Loucy (cell line): ENCODE data around the gene CNDP1.
A peak's percentile ranks its signal among the peaks of the same experiment; 100 is the strongest.

Source experiments
- H2AFZ ChIP-seq: fragments of 200-600 bp; sonication (generic); 2 replicates; pipeline ENCODE4 v1.6.0; 2016; ENCODE audit warnings: antibody characterized with exemption, mild to moderate bottlenecking, low read length, moderate library complexity
- H3F3A ChIP-seq: fragments of 200-600 bp; 2 replicates; pipeline ENCODE4 v1.6.0; 2016; ENCODE audit warnings: antibody characterized with exemption, low read depth, mild to moderate bottlenecking
- H3K27me3 ChIP-seq: fragments of 200-600 bp; sonication (generic); 2 replicates; pipeline ENCODE4 v1.6.1; 2014; ENCODE audit warnings: low read length, mild to moderate bottlenecking; ENCODE audit not compliant: insufficient read depth, poor library complexity, severe bottlenecking
- H3K36me3 ChIP-seq: fragments of 200-600 bp; sonication (generic); 2 replicates; pipeline ENCODE4 v1.6.1; 2016; ENCODE audit warnings: low read length; ENCODE audit not compliant: insufficient read depth
- H3K4me1 ChIP-seq: fragments of 200-600 bp; sonication (generic); 2 replicates; pipeline ENCODE4 v1.5.1; 2014; ENCODE audit warnings: low read length, mild to moderate bottlenecking; ENCODE audit not compliant: insufficient read depth, poor library complexity, severe bottlenecking
- H3K4me2 ChIP-seq: fragments of 200-600 bp; sonication (generic); 2 replicates; pipeline ENCODE4 v1.6.0; 2014; ENCODE audit warnings: antibody characterized with exemption, low read length, low read depth, mild to moderate bottlenecking; ENCODE audit not compliant: poor library complexity, severe bottlenecking
- H3K4me3 ChIP-seq: fragments of 200-600 bp; sonication (generic); 2 replicates; pipeline ENCODE4 v1.5.1; 2014; ENCODE audit warnings: low read length, mild to moderate bottlenecking, mixed read lengths; ENCODE audit not compliant: poor library complexity, severe bottlenecking
- H3K79me2 ChIP-seq: fragments of 200-600 bp; sonication (generic); 2 replicates; pipeline ENCODE4 v1.6.1; 2014; ENCODE audit warnings: low read length; ENCODE audit not compliant: insufficient read depth
- H3K9ac ChIP-seq: fragments of 200-600 bp; sonication (generic); 2 replicates; pipeline ENCODE4 v1.6.0; 2014; ENCODE audit warnings: mild to moderate bottlenecking, low read depth, low read length, moderate library complexity; ENCODE audit not compliant: poor library complexity, severe bottlenecking
- H3K9me2 ChIP-seq: fragments of 200-600 bp; sonication (generic); replicated peaks from 2 replicates; pipeline ENCODE4 v1.6.1; 2016; ENCODE audit warnings: low read depth, low read length, mixed read lengths
- H3K9me3 ChIP-seq: fragments of 200-600 bp; sonication (generic); 2 replicates; pipeline ENCODE4 v1.6.1; 2014; ENCODE audit warnings: mild to moderate bottlenecking, antibody characterized with exemption, low read length, low read depth; ENCODE audit not compliant: insufficient read depth
- H4K20me1 ChIP-seq: fragments of 200-600 bp; sonication (generic); 2 replicates; pipeline ENCODE4 v1.6.0; 2014; ENCODE audit warnings: antibody characterized with exemption, low read length, mild to moderate bottlenecking; ENCODE audit not compliant: insufficient read depth, poor library complexity, severe bottlenecking
- CTCF ChIP-seq: fragments of 200-600 bp; sonication (generic); conservative IDR thresholded peaks from 2 replicates; pipeline ENCODE4 v1.5.1; 2014; ENCODE audit warnings: mild to moderate bottlenecking, antibody characterized with exemption, low read length
- EZH2phosphoT487 ChIP-seq: fragments of 200-600 bp; IDR thresholded peaks from 2 replicates; pipeline ENCODE4 v1.6.1; 2018; ENCODE audit warnings: antibody characterized with exemption, mild to moderate bottlenecking, moderate library complexity, borderline replicate concordance

Gene CNDP1

GRCh38 chr18:74626049-74626874 is 92.0 kb downstream of the CNDP1 start:
- H3K4me2 ChIP-seq = no peak overlapping the region
- H3F3A ChIP-seq = peaks cover 3% of the 10 kb centered on the region; the same call in 1 of the 2 replicates
- no peaks in the 10 kb centered on the region for H3K27me3 ChIP-seq
- no peaks in the 10 kb centered on the region for H3K9me3 ChIP-seq
- H3K79me2 ChIP-seq = peaks cover 7% of the 10 kb centered on the region
- peaks cover 21% of the 10 kb centered on the region for H3K4me1 ChIP-seq
- H4K20me1 ChIP-seq = no peaks in the 10 kb centered on the region
- no peaks in the 10 kb centered on the region for H3K9me2 ChIP-seq
- no peaks in the 10 kb centered on the region for H3K36me3 ChIP-seq
- no peak for TF ChIP-seq EZH2phosphoT487
- no peak for TF ChIP-seq CTCF
- no peak overlapping the region for H2AFZ ChIP-seq
- no peak overlapping the region for H3K4me3 ChIP-seq
- no peak overlapping the region for H3K9ac ChIP-seq

GRCh38 chr18:74630804-74631203 is 96.5 kb downstream of the CNDP1 start:
- no peaks in the 10 kb centered on the region for H3K9me3 ChIP-seq
- H3K4me2 ChIP-seq = peak overlapping the region; percentile 63
- no peak overlapping the region for H2AFZ ChIP-seq
- H3K4me3 ChIP-seq = peak overlapping the region; percentile 48
- peak overlapping the region; percentile 24 for H3K9ac ChIP-seq
- H3K9me2 ChIP-seq = no peaks in the 10 kb centered on the region
- TF ChIP-seq EZH2phosphoT487 = no peak
- TF ChIP-seq CTCF = no peak
- H4K20me1 ChIP-seq = no peaks in the 10 kb centered on the region
- peaks cover 23% of the 10 kb centered on the region for H3K4me1 ChIP-seq
- peaks cover 22% of the 10 kb centered on the region; the same call in 1 of the 2 replicates for H3K36me3 ChIP-seq
- H3F3A ChIP-seq = peaks cover 13% of the 10 kb centered on the region; the same call in 1 of the 2 replicates
- no peaks in the 10 kb centered on the region for H3K27me3 ChIP-seq
- H3K79me2 ChIP-seq = no peaks in the 10 kb centered on the region

GRCh38 chr18:74631212-74631611 is 96.9 kb downstream of the CNDP1 start:
- Histone ChIP-seq H3K9me3 (no peaks in the 10 kb centered on the region), H3F3A (peaks cover 13% of the 10 kb centered on the region; the same call in 1 of the 2 replicates), H3K9ac (peak overlapping the region; percentile 24), H3K4me2 (peak overlapping the region; percentile 63), H3K27me3 (no peaks in the 10 kb centered on the region), H2AFZ (peak overlapping the region; percentile 10; the same call in 1 of the 2 replicates), H3K4me1 (peaks cover 23% of the 10 kb centered on the region), H4K20me1 (no peaks in the 10 kb centered on the region), H3K4me3 (peak overlapping the region; percentile 48), H3K9me2 (no peaks in the 10 kb centered on the region), H3K36me3 (peaks cover 22% of the 10 kb centered on the region; the same call in 1 of the 2 replicates), H3K79me2 (no peaks in the 10 kb centered on the region)
- TF ChIP-seq EZH2phosphoT487 (no peak), CTCF (no peak)
